ENCODE results near the gene NUP43.
"Not testable (repeated sequence)": the region's sequence is repeated elsewhere in the genome, so short reads cannot be mapped to it uniquely, and the experiment has no call there.

Gene NUP43

DNA sequence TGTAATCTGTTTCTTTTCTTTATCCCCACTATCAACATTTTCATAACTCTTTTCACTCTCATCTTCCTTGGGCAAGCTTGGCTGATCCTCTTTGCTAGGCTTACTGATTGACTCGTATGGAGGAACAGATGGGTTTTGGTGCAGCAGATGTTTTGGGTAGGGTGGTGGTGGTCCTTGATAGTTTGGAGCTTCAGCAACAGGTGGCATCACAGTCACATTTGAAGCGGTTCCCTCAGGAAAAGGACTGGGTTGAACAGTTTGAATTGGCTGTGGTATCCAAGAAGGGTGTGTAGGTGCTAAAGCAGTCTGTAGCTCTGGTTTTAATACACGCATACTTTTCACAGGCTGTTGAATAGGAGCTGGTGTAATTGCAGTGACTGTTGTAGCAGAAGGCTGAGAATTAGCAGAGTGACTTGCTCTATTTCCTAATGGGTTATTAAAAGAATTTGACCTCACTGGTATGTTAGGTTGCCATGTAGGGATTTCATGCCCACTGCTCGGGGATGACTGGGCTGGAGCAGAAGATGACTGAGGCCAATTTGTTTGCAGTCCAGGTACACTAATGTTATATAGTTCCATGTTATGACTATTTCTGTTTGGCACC is 63.0 kb downstream of the NUP43 start:
- no peak for DNase-seq

DNA sequence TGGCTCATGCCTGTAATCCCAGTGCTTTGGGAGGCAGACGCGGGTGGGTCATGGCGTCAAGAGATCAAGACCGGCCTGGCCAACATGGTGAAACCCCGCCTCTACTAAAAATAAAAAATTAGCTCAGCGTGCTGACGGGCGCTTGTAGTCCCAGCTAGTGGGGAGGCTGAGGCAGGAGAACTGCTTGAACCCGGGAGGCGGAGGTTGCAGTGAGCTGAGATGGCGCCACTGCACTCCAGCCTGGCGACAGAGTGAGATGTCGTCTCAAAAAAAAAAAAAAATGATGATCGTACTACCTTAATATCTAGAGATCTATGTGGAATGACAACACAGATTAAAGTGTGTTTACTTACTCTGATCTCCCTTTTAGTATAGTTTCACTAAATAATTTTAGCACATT is 64.5 kb downstream of the NUP43 start:
- DNase-seq, result not testable (repeated sequence)

DNA sequence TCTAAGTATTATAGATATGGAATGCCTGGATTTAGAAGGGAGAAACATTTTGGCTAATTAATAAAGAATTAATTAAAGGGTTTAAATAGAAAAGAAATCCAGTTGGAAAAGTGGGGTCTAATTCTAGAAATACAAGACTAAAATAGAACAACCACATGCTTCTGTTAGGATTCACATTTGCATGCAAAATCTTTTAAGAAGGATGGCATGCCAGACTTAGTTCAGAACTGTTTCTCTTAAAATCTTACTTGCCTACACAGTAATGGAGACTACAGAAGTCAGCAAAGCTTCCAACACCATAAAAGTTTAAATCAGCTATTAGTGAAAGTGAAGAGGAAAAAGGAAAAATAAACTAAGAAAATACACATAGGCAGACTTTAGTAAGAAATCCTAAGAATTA is 65.1 kb downstream of the NUP43 start:
- no peak for DNase-seq

DNA sequence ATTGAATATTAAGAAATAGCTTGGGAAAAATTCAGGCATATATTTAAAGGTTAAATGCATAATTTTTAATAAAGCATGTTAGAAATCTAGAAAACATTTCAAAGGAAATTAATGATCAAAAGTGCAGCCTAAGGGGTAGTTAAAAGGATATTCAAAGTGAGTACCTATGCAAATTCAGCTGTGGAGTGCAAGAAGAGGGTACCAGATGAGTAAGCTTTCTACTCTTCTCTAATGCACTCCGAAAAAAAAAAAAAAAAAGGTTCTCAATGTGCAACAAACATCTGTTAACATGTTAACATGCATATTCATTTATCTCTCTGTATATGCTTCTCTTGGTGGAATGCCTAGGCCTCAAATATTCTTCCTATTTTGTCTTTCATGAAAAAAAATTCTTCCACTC is 65.8 kb downstream of the NUP43 start:
- DNase-seq, result no peak
